HG03457 (cell line): ENCODE data around the gene TMEM89.

Experiments
- ATAC-seq: cut with Tn5 transposase; IDR thresholded peaks from one replicate; pipeline ENCODE4 v1.9.1; 2021; ENCODE audit warnings: moderate number of reproducible peaks; ENCODE audit not compliant: unreplicated experiment

Gene TMEM89

DNA sequence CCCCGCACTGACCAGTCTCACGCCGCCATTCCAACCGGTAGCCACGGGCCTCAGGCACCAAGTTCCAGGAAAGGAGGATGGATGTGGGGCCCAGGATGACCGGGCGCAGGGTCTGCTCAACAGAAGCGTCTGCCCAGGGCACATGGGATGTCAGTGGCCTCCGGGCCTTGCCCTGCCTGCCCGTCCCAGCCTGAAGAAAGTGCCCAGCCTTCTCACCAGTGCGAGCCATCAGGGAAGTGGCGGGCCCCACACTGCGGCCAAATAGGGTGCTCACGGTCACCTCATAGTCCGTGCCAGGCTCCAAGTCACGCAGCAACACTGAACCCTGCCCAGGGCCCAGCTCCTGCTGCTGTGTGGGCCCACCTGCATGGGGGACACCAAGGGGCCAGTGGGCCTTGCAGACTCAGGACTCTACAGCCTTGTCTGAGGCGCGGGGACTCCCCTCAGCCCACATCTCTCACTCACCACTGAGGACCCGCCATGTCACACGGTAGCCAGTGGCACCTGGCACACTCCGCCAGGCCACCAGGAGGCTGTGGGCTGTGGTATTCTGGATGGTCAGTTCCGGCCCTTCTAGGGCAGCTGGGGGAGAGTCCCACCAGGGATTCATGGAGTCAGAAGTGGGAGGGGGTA lies 29.6 kb downstream of the TMEM89 start:
- no peak for ATAC-seq

DNA sequence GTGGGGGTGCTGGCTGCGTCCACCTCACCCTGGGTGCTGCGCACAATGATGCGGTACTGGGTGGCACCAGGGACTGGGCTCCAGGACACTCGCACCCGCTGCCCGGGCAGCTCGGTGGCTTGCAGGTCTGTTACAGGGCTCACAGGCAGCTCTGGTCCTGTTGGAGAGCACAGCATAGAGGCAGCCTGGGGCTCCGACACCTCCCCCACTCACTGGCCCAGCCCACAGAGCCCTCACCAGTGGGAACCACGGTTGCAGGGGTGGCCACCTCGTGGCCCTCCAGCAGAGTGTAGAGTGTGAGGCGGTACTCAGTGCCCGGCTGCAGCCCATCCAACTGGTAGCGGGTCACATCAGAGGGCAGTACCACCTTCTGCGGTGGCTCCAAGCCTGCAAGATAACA lies 30.1 kb downstream of the TMEM89 start:
- ATAC-seq, result no peak

DNA sequence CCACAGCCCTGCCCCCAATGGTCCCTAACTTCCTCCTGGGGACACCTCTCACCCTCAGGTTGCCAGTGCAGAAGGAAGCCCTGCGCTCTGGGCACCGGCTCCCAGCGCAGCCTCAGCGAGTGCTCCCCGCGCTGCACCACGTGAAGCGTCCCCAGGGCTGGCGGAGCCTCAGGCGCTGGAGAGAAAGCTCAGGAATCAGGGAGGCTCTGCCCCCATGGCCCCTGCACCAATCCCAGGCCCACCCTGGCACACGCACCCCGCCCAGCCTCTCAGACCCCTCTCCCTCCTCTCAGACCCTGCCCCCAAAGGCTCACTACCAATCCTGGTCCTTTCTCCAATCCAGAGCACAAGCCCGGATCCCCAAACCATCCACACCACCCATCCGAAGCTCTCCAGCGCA lies 33.3 kb downstream of the TMEM89 start:
- ATAC-seq, result no peak

GRCh38 chr3:48587686-48588085 lies 33.9 kb downstream of the TMEM89 start:
- no peak for ATAC-seq

DNA sequence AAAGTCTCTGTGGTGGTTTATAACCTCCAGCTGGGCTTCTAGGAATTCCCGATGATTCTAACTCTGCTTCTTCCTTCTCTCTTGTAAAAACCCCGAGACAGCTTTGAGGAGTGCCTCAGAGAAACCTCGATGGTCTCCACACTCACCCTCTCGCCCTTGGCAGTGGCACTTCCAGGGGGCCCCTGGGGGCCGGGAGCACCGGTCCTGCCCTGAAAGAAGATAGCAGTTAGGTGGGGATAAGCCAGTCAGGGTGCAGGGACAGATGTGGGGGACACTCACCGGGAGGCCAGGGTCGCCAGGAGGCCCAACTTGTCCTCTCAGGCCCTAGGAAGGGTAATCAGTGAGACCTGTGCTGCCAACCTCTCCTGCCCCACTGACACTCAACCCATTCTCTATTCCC lies 36.2 kb downstream of the TMEM89 start:
- ATAC-seq, result no peak

- no peak for ATAC-seq
Measured at GRCh38 chr3:48584836-48585235, 36.7 kb downstream of the TMEM89 start.

DNA sequence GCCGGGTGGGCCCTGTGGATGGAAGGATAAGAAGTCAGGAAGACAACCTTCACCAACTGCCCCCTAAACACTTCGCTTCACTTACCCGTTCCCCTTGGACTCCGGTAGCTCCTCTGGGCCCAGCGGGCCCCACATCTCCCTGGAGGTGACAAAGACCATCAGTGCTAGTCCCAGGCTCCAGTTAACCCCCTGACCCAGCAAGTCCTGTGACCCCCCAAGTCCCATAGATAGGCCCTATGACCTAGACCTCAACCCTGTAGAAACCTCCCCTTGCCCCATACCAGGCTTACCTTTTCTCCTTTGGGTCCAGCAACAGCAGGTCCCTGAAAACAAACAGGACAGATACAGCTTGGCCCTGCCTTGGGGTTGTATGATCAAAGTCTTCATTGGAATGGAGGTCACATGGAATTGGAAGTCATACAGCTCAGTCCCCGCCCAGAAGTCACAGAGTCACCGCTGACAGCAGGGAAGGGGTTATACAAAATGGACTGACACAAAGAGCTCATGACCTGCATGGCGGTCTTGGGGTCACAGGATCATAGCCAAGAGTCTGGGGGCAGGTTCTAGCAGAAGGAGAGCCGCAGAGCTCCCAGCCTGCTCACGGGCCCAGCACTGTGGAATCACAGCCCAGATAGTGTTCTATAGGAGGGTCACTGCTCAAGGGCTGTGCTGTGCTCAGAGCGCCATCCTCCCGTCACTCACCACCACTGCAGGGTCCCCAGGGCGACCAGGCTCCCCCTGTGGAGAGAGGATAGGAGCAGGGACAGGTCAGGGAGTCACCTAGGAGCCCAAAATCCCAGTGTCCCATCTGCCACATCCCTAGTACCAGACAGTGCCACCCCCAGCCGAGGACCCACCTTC lies 39.7 kb downstream of the TMEM89 start:
- ATAC-seq, result no peak

GRCh38 chr3:48576647-48577046 lies 44.9 kb downstream of the TMEM89 start:
- no peak for ATAC-seq

- no peak for ATAC-seq
Measured at GRCh38 chr3:48575366-48575765, 46.2 kb downstream of the TMEM89 start.

- no peak for ATAC-seq
Measured at GRCh38 chr3:48573973-48574585, 47.5 kb downstream of the TMEM89 start.

- ATAC-seq, result no peak
Measured at GRCh38 chr3:48572517-48572916, 49.1 kb downstream of the TMEM89 start.

- ATAC-seq, result no peak
Measured at GRCh38 chr3:48571938-48572337, 49.6 kb downstream of the TMEM89 start.
